ENCODE results near the gene FAM187B.
"Not testable (repeated sequence)": the region's sequence is repeated elsewhere in the genome, so short reads cannot be mapped to it uniquely, and the experiment has no call there.

Gene FAM187B

DNA sequence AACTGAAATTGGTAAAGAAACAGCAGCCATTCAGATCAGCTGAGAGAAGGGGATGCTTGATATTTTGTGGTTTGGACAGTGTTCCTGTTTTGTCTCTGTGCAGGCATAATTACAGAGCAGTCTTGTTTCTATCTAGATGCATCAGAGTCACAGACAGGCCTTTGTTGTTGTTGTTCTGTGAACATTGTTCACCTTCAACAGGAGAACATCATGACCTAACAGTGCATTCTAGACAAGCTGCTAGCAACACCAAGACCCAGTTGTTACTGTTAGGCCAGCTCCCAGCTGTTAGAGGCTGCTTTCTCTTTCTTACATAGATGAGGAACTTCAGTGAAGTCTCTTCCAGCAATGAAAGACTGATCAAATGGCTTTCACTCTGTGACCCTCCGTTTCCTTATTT lies 11.8 kb upstream of the FAM187B start:
- no peak for DNase-seq (ENCODE audit: low read depth)
- TF ChIP-seq MYC (IDR thresholded peaks at IDR 0.05; ENCODE audit: low read depth, low read length): no peak
- TF ChIP-seq, protein P1, sequence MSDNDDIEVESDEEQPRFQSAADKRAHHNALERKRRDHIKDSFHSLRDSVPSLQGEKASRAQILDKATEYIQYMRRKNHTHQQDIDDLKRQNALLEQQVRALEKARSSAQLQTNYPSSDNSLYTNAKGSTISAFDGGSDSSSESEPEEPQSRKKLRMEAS (IDR thresholded peaks at IDR 0.05; ENCODE audit: low read depth, low read length): no peak
- TF ChIP-seq, protein P2, sequence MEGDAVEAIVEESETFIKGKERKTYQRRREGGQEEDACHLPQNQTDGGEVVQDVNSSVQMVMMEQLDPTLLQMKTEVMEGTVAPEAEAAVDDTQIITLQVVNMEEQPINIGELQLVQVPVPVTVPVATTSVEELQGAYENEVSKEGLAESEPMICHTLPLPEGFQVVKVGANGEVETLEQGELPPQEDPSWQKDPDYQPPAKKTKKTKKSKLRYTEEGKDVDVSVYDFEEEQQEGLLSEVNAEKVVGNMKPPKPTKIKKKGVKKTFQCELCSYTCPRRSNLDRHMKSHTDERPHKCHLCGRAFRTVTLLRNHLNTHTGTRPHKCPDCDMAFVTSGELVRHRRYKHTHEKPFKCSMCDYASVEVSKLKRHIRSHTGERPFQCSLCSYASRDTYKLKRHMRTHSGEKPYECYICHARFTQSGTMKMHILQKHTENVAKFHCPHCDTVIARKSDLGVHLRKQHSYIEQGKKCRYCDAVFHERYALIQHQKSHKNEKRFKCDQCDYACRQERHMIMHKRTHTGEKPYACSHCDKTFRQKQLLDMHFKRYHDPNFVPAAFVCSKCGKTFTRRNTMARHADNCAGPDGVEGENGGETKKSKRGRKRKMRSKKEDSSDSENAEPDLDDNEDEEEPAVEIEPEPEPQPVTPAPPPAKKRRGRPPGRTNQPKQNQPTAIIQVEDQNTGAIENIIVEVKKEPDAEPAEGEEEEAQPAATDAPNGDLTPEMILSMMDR (IDR thresholded peaks at IDR 0.05; ENCODE audit: low read depth, low read length): no peak
- TF ChIP-seq POLR2A (IDR thresholded peaks at IDR 0.05; ENCODE audit: extremely low read depth, insufficient read length): no peak
- H3K4me3 ChIP-seq (ENCODE audit: low read depth, low read length): no peak overlapping the region

DNA sequence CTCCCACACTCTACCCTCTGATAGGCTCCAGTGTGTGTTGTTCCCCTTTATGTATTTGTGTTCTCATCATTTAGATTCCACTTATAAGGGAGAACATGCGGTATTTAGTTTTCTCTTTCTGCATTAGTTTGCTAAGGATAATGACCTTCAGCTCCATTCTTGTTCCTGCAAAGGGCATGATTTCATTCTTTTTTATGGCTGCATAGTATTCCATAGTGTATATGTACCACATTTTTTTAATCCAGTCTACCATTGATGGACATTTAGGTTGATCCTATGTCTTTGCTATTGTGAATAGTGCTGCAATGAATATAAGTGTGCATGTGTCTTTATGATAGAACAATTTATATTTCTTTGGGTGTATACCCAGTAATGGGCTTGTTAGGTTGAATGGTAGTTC lies 11.1 kb upstream of the FAM187B start:
- not testable (repeated sequence) for H3K4me3 ChIP-seq (ENCODE audit: low read depth, low read length); DNase-seq (ENCODE audit: low read depth)

- TF ChIP-seq, protein P2 (IDR thresholded peaks at IDR 0.05; ENCODE audit: low read depth, low read length): peak; percentile 1
- TF ChIP-seq, protein P1 (IDR thresholded peaks at IDR 0.05; ENCODE audit: low read depth, low read length): no peak
- no peak overlapping the region for H3K4me3 ChIP-seq (ENCODE audit: low read depth, low read length)
- peak; percentile 16 for DNase-seq (ENCODE audit: low read depth)
Observed at GRCh38 chr19:35236638-35237400, 8.3 kb upstream of the FAM187B start.

DNA sequence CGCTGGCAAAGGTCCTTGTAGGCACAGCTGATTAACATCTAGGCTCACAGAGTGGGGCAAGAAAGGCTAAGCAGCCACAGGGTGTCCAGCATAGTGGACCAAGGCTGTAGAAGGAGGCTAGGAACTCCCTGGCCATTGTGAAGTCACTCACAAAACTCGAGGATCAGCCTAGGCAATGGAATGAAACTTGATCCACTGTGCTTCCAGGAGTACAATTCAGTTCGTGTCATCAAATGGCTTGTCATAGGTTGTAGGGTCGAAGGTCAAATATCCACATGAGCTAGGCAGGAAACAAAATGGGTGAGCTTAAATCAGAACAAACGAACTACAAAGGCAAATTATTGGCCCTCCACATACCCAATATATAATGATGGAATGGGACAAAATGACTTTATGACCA lies 4.4 kb upstream of the FAM187B start:
- TF ChIP-seq, protein P2 (IDR thresholded peaks at IDR 0.05; ENCODE audit: low read depth, low read length): no peak
- TF ChIP-seq, protein P1 (IDR thresholded peaks at IDR 0.05; ENCODE audit: low read depth, low read length): no peak
- TF ChIP-seq MYC (IDR thresholded peaks at IDR 0.05; ENCODE audit: low read depth, low read length) (no peak), POLR2A (IDR thresholded peaks at IDR 0.05; ENCODE audit: extremely low read depth, insufficient read length) (no peak)
- no peak for DNase-seq (ENCODE audit: low read depth)
- H3K4me3 ChIP-seq (ENCODE audit: low read depth, low read length): no peak overlapping the region

GRCh38 chr19:35231956-35232645 lies 3.6 kb upstream of the FAM187B start:
- TF ChIP-seq, protein P2 (IDR thresholded peaks at IDR 0.05; ENCODE audit: low read depth, low read length): no peak
- TF ChIP-seq, protein P1 (IDR thresholded peaks at IDR 0.05; ENCODE audit: low read depth, low read length): no peak
- TF ChIP-seq MYC (IDR thresholded peaks at IDR 0.05; ENCODE audit: low read depth, low read length) (no peak), POLR2A (IDR thresholded peaks at IDR 0.05; ENCODE audit: extremely low read depth, insufficient read length) (no peak)
- no peak overlapping the region for H3K4me3 ChIP-seq (ENCODE audit: low read depth, low read length)
- no peak for DNase-seq (ENCODE audit: low read depth)

GRCh38 chr19:35229601-35230000 lies 1.1 kb upstream of the FAM187B start:
- TF ChIP-seq POLR2A (IDR thresholded peaks at IDR 0.05; ENCODE audit: extremely low read depth, insufficient read length): no peak
- TF ChIP-seq, protein P1 (IDR thresholded peaks at IDR 0.05; ENCODE audit: low read depth, low read length): no peak
- DNase-seq (ENCODE audit: low read depth): no peak
- H3K4me3 ChIP-seq (ENCODE audit: low read depth, low read length): no peak overlapping the region

Measured in NB4 (cell line).